T-helper 1 cell treated with Interleukin-12 subunit alpha and Interleukin-12 subunit beta and Interleukin-4 antibody, amounts not matched to agents 30 ng/mL and 1 ng/mL, for 36 hours (primary cell): ENCODE results near the gene KRTAP19-7. TPM values are rescaled to one million over a fixed set of nuclear protein-coding genes. Genes with fewer than 3 reads are reported as not detected.

ENCODE experiments used
- intact Hi-C: fragments of 100-400 bp; cut with micrococcal nuclease; formaldehyde crosslinking; loops from one replicate; pipeline ENCODE4 v1.15.1; 2024
- total RNA-seq: library from RNA; stranded (reverse); gene quantifications from 2 replicates; pipeline ENCODE4 v1.2.3, GENCODE V29; 2022

KRTAP19-7 gene
- total RNA-seq, result not detected in 2 replicates

- intact Hi-C loops, result no loop called here
Measured at GRCh38 chr21:30561264-30561895, at the start of gene KRTAP19-7. Gene KRTAP19-7 (minus strand): TSS chr21:30561314. CDS start chr21:30561289, 25 bp downstream.

- intact Hi-C loops, result no loop called here
Measured at GRCh38 chr21:30605968-30606367, 44.9 kb upstream of the KRTAP19-7 start.

GRCh38 chr21:30600787-30601186 is 39.7 kb upstream of the KRTAP19-7 start, which contains the start of gene KRTAP22-1:
Gene KRTAP22-1 (plus strand): TSS chr21:30601087.
- intact Hi-C loops, result no loop called here

- intact Hi-C loops, result no loop called here
Measured at GRCh38 chr21:30598802-30599201, 37.7 kb upstream of the KRTAP19-7 start, which contains the start of gene KRTAP6-2. Gene KRTAP6-2 (minus strand): TSS chr21:30598902. CDS start chr21:30598874, 28 bp downstream.

GRCh38 chr21:30592140-30592539 is 31.0 kb upstream of the KRTAP19-7 start, which contains the start of gene KRTAP6-3:
Gene KRTAP6-3 (plus strand): TSS chr21:30592440. CDS start chr21:30592446, 6 bp downstream.
- intact Hi-C loops, result no loop called here

GRCh38 chr21:30590297-30590696 is 29.2 kb upstream of the KRTAP19-7 start, which contains the start of gene KRTAP22-2:
Gene KRTAP22-2 (minus strand): TSS chr21:30590397.
- intact Hi-C loops, result no loop called here

- intact Hi-C loops, result no loop called here
Measured at GRCh38 chr21:30582870-30583269, 21.8 kb upstream of the KRTAP19-7 start.

- intact Hi-C loops, result no loop called here
Measured at GRCh38 chr21:30580132-30580531, 19.0 kb upstream of the KRTAP19-7 start.

- intact Hi-C loops, result no loop called here
Measured at GRCh38 chr21:30579346-30579745, 18.2 kb upstream of the KRTAP19-7 start.

GRCh38 chr21:30577766-30578165 is 16.7 kb upstream of the KRTAP19-7 start:
- intact Hi-C loops, result no loop called here

GRCh38 chr21:30567617-30568016 is 6.5 kb upstream of the KRTAP19-7 start:
- intact Hi-C loops, result no loop called here

GRCh38 chr21:30563630-30564029 is 2.5 kb upstream of the KRTAP19-7 start:
- intact Hi-C loops, result no loop called here

- intact Hi-C loops, result no loop called here
Measured at GRCh38 chr21:30563072-30563471, 2.0 kb upstream of the KRTAP19-7 start.

GRCh38 chr21:30561957-30562356 is 843 bp upstream of the KRTAP19-7 start:
- intact Hi-C loops, result no loop called here

GRCh38 chr21:30555095-30555494 is 6.0 kb downstream of the KRTAP19-7 start:
- intact Hi-C loops, result no loop called here

GRCh38 chr21:30552782-30553181 is 8.3 kb downstream of the KRTAP19-7 start:
- intact Hi-C loops, result no loop called here

- intact Hi-C loops, result no loop called here
Measured at GRCh38 chr21:30541764-30542163, 19.4 kb downstream of the KRTAP19-7 start, which contains the start of gene KRTAP19-6. Gene KRTAP19-6 (minus strand): TSS chr21:30541864. CDS start chr21:30541833, 31 bp downstream.

- intact Hi-C loops, result no loop called here
Measured at GRCh38 chr21:30518876-30519275, 42.2 kb downstream of the KRTAP19-7 start.

- intact Hi-C loops, result no loop called here
Measured at GRCh38 chr21:30515681-30516080, 45.4 kb downstream of the KRTAP19-7 start.
